Measurements from ENCODE around the gene ADGRE1.
A peak's percentile ranks its signal among the peaks of the same experiment; 100 is the strongest.

- TF ChIP-seq CTCF (IDR thresholded peaks at IDR 0.05) (peak; percentile 69 to 84 (median 76)), POLR2A (IDR thresholded peaks at IDR 0.05) (no peak)
Measured at GRCh38 chr19:6862673-6863078, 24.7 kb upstream of the ADGRE1 start.
